GM10266 (cell line): ENCODE data around the gene TARS1.
"Not testable (repeated sequence)": the region's sequence is repeated elsewhere in the genome, so short reads cannot be mapped to it uniquely, and the experiment has no call there.

ENCODE experiments used
- DNase-seq: peaks from one replicate; pipeline ENCODE4 v3.0.0; 2012; ENCODE audit errors: extremely low spot score
- TF ChIP-seq, protein P1 (sequence below): IDR thresholded peaks from 2 replicates; pipeline ENCODE4 v1.5.1; 2012; ENCODE audit warnings: mild to moderate bottlenecking, low read depth; ENCODE audit not compliant: control insufficient read depth, insufficient read depth; ENCODE audit errors: missing control alignments

TARS1 gene

DNA sequence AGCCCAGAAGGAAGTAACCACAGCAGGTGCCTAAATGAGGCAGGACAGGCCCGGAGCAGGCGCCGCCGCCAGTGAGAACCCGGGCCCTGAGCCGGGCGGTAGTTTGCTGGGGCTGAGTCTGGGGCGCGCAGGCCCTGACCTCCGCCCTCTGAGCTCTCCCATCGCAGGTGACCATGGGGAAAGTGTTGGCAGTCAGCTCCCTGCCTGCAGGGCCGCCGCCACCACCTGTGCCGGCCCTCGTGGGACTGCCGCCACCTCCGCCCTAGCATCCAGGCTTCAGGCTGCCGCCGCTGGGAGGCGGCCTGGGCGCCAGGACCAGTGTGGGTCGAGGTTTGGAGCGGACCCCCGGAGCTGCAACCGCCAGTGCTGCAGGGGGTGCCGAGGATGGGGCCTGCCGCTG, 61.1 kb downstream of the TARS1 start:
- TF ChIP-seq, protein P1, sequence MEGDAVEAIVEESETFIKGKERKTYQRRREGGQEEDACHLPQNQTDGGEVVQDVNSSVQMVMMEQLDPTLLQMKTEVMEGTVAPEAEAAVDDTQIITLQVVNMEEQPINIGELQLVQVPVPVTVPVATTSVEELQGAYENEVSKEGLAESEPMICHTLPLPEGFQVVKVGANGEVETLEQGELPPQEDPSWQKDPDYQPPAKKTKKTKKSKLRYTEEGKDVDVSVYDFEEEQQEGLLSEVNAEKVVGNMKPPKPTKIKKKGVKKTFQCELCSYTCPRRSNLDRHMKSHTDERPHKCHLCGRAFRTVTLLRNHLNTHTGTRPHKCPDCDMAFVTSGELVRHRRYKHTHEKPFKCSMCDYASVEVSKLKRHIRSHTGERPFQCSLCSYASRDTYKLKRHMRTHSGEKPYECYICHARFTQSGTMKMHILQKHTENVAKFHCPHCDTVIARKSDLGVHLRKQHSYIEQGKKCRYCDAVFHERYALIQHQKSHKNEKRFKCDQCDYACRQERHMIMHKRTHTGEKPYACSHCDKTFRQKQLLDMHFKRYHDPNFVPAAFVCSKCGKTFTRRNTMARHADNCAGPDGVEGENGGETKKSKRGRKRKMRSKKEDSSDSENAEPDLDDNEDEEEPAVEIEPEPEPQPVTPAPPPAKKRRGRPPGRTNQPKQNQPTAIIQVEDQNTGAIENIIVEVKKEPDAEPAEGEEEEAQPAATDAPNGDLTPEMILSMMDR: no peak
- DNase-seq: no peak

DNA sequence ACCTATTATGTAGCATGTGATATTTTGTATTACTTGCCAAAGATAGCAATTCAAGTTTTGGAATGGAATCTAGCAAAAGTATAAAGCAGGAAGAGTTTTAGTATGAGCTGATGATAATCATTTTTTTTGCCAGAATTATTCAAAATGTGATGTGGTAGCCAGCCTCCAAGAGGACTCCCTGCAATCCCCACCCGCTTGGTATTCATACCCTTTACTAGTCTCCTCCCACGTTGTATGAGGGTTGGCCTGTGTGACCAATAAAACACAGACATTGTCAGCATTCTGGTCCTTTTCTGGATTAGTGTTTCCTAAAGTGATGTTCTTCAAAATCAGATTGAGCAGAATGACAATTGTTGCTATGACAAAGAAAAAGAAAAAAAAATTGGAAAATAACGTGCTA, 63.8 kb downstream of the TARS1 start:
- DNase-seq: no peak
- TF ChIP-seq, protein P1: no peak

DNA sequence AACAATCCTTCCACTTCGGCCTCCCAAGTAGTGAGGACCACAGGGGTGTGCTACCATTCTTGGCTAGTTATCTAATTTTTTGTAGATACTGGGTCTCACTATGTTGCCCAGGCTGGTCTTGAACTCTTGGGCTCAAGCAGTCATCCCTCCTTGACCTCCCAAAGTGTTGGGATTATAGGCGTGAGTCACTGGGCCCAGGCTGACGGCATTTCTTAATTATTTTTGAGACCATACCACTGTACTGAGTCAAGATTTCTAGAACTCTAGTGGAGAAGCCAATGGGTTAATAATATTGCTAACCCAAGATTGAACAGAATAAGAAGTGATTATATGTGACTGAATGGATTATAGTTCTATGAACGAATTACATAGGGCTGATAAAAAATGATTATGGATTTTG, 66.7 kb downstream of the TARS1 start:
- no peak for DNase-seq
- TF ChIP-seq, protein P1: no peak

DNA sequence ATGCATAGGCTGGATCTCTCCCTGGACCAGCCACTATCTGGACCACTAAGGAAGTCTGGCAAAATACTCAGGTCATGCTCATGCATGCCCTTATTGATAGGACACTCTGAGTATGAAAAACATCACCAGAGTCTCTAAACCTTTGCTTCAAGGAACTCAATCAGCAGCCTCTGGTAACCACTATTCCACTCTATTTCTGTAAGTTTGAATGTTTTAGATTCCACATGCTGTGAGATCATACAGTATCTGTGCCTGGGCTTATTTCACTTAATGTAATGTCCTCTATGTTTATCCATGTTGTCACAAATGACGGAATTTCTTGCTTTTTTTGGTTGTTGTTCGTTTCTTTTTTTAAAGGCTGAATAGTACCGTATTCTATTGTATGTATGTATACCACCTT, 68.3 kb downstream of the TARS1 start:
- DNase-seq: no peak
- TF ChIP-seq, protein P1: no peak

DNA sequence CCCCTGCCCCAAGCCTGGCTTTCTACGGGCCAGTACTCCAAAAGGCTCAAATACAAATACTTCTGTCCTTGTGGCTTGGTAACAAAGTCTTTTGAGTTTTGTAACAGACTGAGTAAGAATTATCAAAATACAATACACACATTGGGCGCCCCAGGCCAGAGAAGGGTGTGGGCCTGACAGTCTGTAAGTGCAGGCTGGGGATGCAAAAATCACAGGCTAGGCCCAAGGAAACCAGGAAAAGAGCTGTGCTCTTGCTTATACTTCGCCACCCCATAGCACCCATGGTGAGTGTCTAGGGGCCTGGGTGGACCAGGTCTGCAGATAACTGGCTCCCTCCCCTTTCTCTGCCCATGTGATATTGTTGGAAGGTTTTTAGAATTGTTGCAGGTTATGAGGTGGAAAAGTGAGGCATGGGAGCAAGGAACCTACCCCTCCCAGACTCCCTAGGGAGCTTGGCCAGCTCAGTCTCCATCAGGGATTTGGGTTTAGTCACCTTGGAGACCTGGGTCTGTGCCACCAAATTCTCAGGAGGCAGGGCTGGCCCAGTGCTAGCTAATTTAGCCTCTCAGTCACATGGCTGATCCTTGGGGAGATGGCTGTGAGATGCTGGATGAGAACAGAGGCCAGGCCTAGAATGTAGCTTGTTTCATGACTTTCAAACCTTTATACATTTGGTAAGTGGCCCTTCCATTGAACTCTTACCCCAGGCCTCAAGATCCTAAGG, 72.9 kb downstream of the TARS1 start:
- DNase-seq: no peak
- TF ChIP-seq, protein P1: no peak

DNA sequence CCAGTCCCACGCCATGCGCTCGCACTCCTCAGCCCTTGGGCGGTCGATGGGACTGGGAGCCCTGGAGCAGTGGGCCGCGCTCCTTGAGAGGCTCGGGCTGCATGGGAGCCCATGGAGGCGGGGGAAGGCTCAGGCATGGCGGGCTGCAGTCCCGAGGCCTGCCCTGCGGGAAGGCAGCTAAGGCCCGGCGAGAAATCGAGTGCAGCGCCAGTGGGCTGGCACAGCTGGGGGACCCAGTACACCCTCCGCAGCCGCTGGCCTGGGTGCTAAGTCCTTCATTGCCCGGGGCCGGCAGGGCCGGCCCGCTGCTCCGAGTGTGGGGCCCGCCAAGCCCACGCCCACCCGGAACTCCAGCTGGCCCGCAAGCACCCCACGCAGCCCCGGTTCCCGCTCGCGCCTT, 74.6 kb downstream of the TARS1 start:
- DNase-seq: not testable (repeated sequence)

DNA sequence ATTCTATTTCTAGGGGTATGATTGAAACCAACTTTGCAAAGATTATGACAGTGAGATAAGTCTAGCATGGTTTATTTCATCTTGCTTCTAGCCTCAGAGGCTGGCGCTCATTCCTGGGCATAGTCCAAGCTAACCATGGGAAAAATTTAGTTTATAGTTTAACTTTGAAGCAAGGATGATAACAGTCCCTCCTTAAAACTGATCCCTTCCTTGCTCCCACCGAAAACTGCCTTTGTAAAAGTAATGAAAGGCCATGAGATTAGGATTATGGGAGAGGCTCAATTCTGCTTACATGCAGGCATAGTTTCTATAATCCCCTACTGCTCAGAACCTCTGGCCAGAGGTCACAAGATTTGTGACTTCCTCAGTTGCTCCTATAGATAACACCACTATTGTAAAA, 75.7 kb downstream of the TARS1 start:
- TF ChIP-seq, protein P1: no peak
- DNase-seq: no peak
